Activated CD4-positive, alpha-beta T cell treated with anti-CD3 and anti-CD28 coated beads, Interleukin-2, amount 50 U/mL, for 48 hours (primary cell): ENCODE measurements around the gene GANAB.
A peak's percentile ranks its signal among the peaks of the same experiment; 100 is the strongest.
"Not testable (repeated sequence)": the region's sequence is repeated elsewhere in the genome, so short reads cannot be mapped to it uniquely, and the experiment has no call there.

ENCODE experiments used
- DNase-seq, 2 experiments: peaks; one replicate each; pipeline ENCODE4 v3.0.0-alpha.2; 2020

Gene GANAB

GRCh38 chr11:62666259-62666926, 20.0 kb upstream of the GANAB start:
- peak in 1 of 2 experiments; percentile 37 for DNase-seq

- peak; percentile 60 to 67 for DNase-seq
Observed at GRCh38 chr11:62665599-62666258, 19.3 kb upstream of the GANAB start.

- DNase-seq, result peak; percentile 96 to 97
Observed at GRCh38 chr11:62665075-62665598, 18.7 kb upstream of the GANAB start, which contains the start of the genes C11orf98 and CSKMT. Gene C11orf98 (minus strand): TSS chr11:62665210. CDS start chr11:62665169, 41 bp downstream. Gene CSKMT (plus strand): TSS chr11:62665312. CDS start chr11:62665880, 568 bp downstream.

- DNase-seq, result peak; percentile 59
Observed at GRCh38 chr11:62664405-62665074, 18.1 kb upstream of the GANAB start.

GRCh38 chr11:62656796-62657429, 10.5 kb upstream of the GANAB start:
- no peak for DNase-seq

- no peak for DNase-seq
Observed at GRCh38 chr11:62654297-62654696, 7.9 kb upstream of the GANAB start.

GRCh38 chr11:62652161-62653006, 6.0 kb upstream of the GANAB start:
- peak in 1 of 2 experiments; percentile 32 for DNase-seq

- not testable (repeated sequence) for DNase-seq
Observed at GRCh38 chr11:62650283-62650682, 3.9 kb upstream of the GANAB start.

GRCh38 chr11:62649486-62649885, 3.1 kb upstream of the GANAB start:
- DNase-seq, result no peak

GRCh38 chr11:62648967-62649364, 2.6 kb upstream of the GANAB start:
- DNase-seq, result no peak

GRCh38 chr11:62648185-62648966, 2.0 kb upstream of the GANAB start:
- DNase-seq, result no peak

- DNase-seq, result no peak
Observed at GRCh38 chr11:62647609-62648005, 1.2 kb upstream of the GANAB start.

GRCh38 chr11:62646825-62647608, 604 bp upstream of the GANAB start:
- DNase-seq, result no peak

GRCh38 chr11:62645671-62645945, 805 bp downstream of the GANAB start:
- no peak for DNase-seq

- DNase-seq, result no peak
Observed at GRCh38 chr11:62644220-62644619, 2.2 kb downstream of the GANAB start.

GRCh38 chr11:62632492-62632891, 13.9 kb downstream of the GANAB start:
- DNase-seq, result no peak

GRCh38 chr11:62627713-62628112, 18.7 kb downstream of the GANAB start:
- DNase-seq, result no peak

- DNase-seq, result no peak
Observed at GRCh38 chr11:62622476-62623089, 23.8 kb downstream of the GANAB start.

- DNase-seq, result peak; percentile 96 to 97
Observed at GRCh38 chr11:62621567-62622470, 24.6 kb downstream of the GANAB start, which contains the start of gene B3GAT3. Gene B3GAT3 (minus strand): TSS chr11:62621986. CDS start chr11:62621947, 39 bp downstream.
